Right lobe of liver (tissue), 4 donors: ENCODE data around the gene GMDS.

Source experiments
- CTCF ChIP-seq, 4 donors: fragments of 200-600 bp in 3 of 4; fragments of 450-650 bp in 1 of 4; IDR thresholded peaks; one replicate each; pipeline versions ENCODE4 v1.5.1 to v1.8.0; 2016 to 2022; ENCODE audit warnings: antibody characterized with exemption in 4 of 4, mild to moderate bottlenecking in 2 of 4
- POLR2A ChIP-seq: fragments of 450-650 bp; IDR thresholded peaks from one replicate; pipeline ENCODE4 v1.6.1; 2017; ENCODE audit warnings: antibody characterized with exemption, mild to moderate bottlenecking
- donor health status: DM: no; HTN: no; CAD: no.
- donor health status: DM: no; HTN: no; CAD: no.
- donor health status: DM: no; HTN: yes; CAD: no.

GRCh38 chr6:1970151-1970561 is 275.2 kb downstream of the GMDS start:
- no peak for TF ChIP-seq CTCF (IDR thresholded peaks at IDR 0.05)
- TF ChIP-seq POLR2A = no peak
